SK-N-SH (cell line): ENCODE results near the gene SNAPC3. TPM values are rescaled to one million over a fixed set of nuclear protein-coding genes. Genes with fewer than 3 reads are reported as not detected.

ENCODE experiments used
- CTCF ChIA-PET: fragments of 300-600, 350-600 bp; formaldehyde crosslinking; extraction: SDS; loops from one replicate; lab custom pipeline; 2021; lab: Yijun Ruan, JAX
- POLR2A ChIA-PET: fragments of 350-600 bp; sonication (Branson Sonifier 250); formaldehyde crosslinking; extraction: SDS; loops from one replicate; lab custom pipeline; 2020; ENCODE audit warnings: antibody characterized with exemption, inconsistent platforms; lab: Yijun Ruan, JAX
- DNase-seq: peaks from one replicate; pipeline ENCODE4 v3.0.0; 2012
- H2AFZ ChIP-seq: fragments of 200-600 bp; sonication (generic); 2 replicates; pipeline ENCODE4 v1.8.1; 2016; ENCODE audit warnings: antibody characterized with exemption, mild to moderate bottlenecking, low read depth
- H3F3A ChIP-seq: fragments of 200-600 bp; sonication (generic); replicated peaks from 2 replicates; pipeline ENCODE3; 2016; ENCODE audit warnings: antibody characterized with exemption, mild to moderate bottlenecking; ENCODE audit not compliant: insufficient read depth
- H3K27ac ChIP-seq, 2 experiments: fragments of 200-500 bp in 1 of 2; fragments of 200-600 bp in 1 of 2; sonication (Bioruptor generic) in 1 of 2; sonication (generic), shearing (Covaris generic) in 1 of 2; 2 replicates each; pipeline versions ENCODE4 v1.5.1 to v1.6.1; 2014 to 2016; ENCODE audit warnings: low read depth in 2 of 2, inconsistent platforms in 1 of 2, low read length in 1 of 2, mild to moderate bottlenecking in 1 of 2, mixed read lengths in 1 of 2
- H3K27me3 ChIP-seq: fragments of 200-600 bp; sonication (generic), shearing (Covaris generic); 2 replicates; pipeline ENCODE4 v1.6.1; 2016; ENCODE audit warnings: mixed run types; ENCODE audit not compliant: insufficient read depth
- H3K36me3 ChIP-seq, 2 experiments: fragments of 200-500 bp in 1 of 2; fragments of 200-600 bp in 1 of 2; sonication (Bioruptor generic) in 1 of 2; sonication (generic) in 1 of 2; replicated peaks in 1 of 2; 2 replicates each; pipeline versions ENCODE3 to v1.5.1; 2014 to 2016; ENCODE audit warnings: low read length in 1 of 2, mild to moderate bottlenecking in 1 of 2; ENCODE audit not compliant: insufficient read depth in 2 of 2, control insufficient read depth in 1 of 2
- H3K4me1 ChIP-seq, 2 experiments: fragments of 200-500 bp in 1 of 2; fragments of 200-600 bp in 1 of 2; sonication (Bioruptor generic) in 1 of 2; sonication (generic), shearing (Covaris generic) in 1 of 2; 2 replicates each; pipeline versions ENCODE4 v1.5.1 to v1.6.1; 2014 to 2016; ENCODE audit warnings: low read depth in 1 of 2, low read length in 1 of 2, mixed run types in 1 of 2; ENCODE audit not compliant: insufficient read depth in 2 of 2, control insufficient read depth in 1 of 2
- H3K4me2 ChIP-seq: fragments of 200-600 bp; sonication (generic), shearing (Covaris generic); 2 replicates; pipeline ENCODE4 v1.6.1; 2017; ENCODE audit warnings: mixed run types
- H3K4me3 ChIP-seq, 2 experiments: fragments of 200-500 bp in 1 of 2; fragments of 200-600 bp in 1 of 2; sonication (Bioruptor generic) in 1 of 2; sonication (generic), shearing (Covaris generic) in 1 of 2; 2 replicates each; pipeline versions ENCODE4 v1.5.1 to v1.8.1; 2014 to 2016; ENCODE audit warnings: low read depth in 2 of 2, inconsistent platforms in 1 of 2, low read length in 1 of 2, mild to moderate bottlenecking in 1 of 2, mixed read lengths in 1 of 2, moderate library complexity in 1 of 2
- H3K79me2 ChIP-seq: fragments of 200-600 bp; sonication (generic); 2 replicates; pipeline ENCODE4 v1.8.1; 2017; ENCODE audit warnings: mild to moderate bottlenecking; ENCODE audit not compliant: insufficient read depth
- H3K9ac ChIP-seq: fragments of 200-600 bp; sonication (generic); 2 replicates; pipeline ENCODE4 v1.6.1; 2017; ENCODE audit warnings: mixed run types
- H3K9me2 ChIP-seq: fragments of 200-600 bp; sonication (generic); 2 replicates; pipeline ENCODE4 v1.6.1; 2017; ENCODE audit warnings: mixed run types
- H3K9me3 ChIP-seq: fragments of 200-600 bp; sonication (generic); 2 replicates; pipeline ENCODE4 v1.6.1; 2017; ENCODE audit warnings: mixed run types, mild to moderate bottlenecking, moderate library complexity
- H4K20me1 ChIP-seq: fragments of 200-600 bp; sonication (generic); 2 replicates; pipeline ENCODE4 v1.6.1; 2017; ENCODE audit warnings: mild to moderate bottlenecking, mixed run types; ENCODE audit not compliant: insufficient read depth
- CHD2 ChIP-seq: fragments of 150-350 bp; IDR thresholded peaks from 2 replicates; pipeline ENCODE4 v1.6.1; 2018; ENCODE audit warnings: low read length; ENCODE audit not compliant: partially characterized antibody
- ELF1 ChIP-seq: IDR thresholded peaks from 2 replicates; pipeline ENCODE4 v1.4.0; 2012
- FOSL2 ChIP-seq: IDR thresholded peaks from 2 replicates; pipeline ENCODE4 v1.4.0; 2012; ENCODE audit warnings: low read depth, mild to moderate bottlenecking, moderate library complexity, borderline replicate concordance
- FOXJ3 ChIP-seq: sonication (generic); formaldehyde crosslinking; IDR thresholded peaks from 2 replicates; pipeline ENCODE4 v1.5.1; 2020; ENCODE audit warnings: mild to moderate bottlenecking, missing genetic modification reagents
- JUND ChIP-seq: IDR thresholded peaks from 2 replicates; pipeline ENCODE4 v1.4.0; 2012
- MXI1 ChIP-seq: IDR thresholded peaks from 2 replicates; pipeline ENCODE4 v1.6.1; 2012; ENCODE audit warnings: mild to moderate bottlenecking, low read depth, low read length, improper control_type of control experiment
- POLR2AphosphoS5 ChIP-seq: IDR thresholded peaks from 2 replicates; pipeline ENCODE4 v1.6.1; 2012; ENCODE audit warnings: low read depth, low read length
- RAD21 ChIP-seq: IDR thresholded peaks from 2 replicates; pipeline ENCODE4 v1.6.1; 2012; ENCODE audit warnings: mild to moderate bottlenecking, low read length
- RCOR1 ChIP-seq: fragments of 150-350 bp; IDR thresholded peaks from 2 replicates; pipeline ENCODE4 v1.6.1; 2017; ENCODE audit warnings: antibody characterized with exemption, low read length
- RFX5 ChIP-seq: IDR thresholded peaks from 2 replicates; pipeline ENCODE4 v1.6.1; 2012; ENCODE audit warnings: mild to moderate bottlenecking, improper control_type of control experiment, low read length
- SIN3A ChIP-seq: IDR thresholded peaks from 2 replicates; pipeline ENCODE4 v1.6.1; 2012; ENCODE audit warnings: low read depth, mild to moderate bottlenecking, low read length, moderate library complexity, borderline replicate concordance
- SMC3 ChIP-seq: IDR thresholded peaks from 2 replicates; pipeline ENCODE4 v1.6.1; 2012; ENCODE audit warnings: low read depth, low read length, improper control_type of control experiment
- TEAD4 ChIP-seq: IDR thresholded peaks from 2 replicates; pipeline ENCODE4 v1.4.0; 2012; ENCODE audit warnings: mild to moderate bottlenecking, borderline replicate concordance; ENCODE audit not compliant: insufficient read depth
- WGBS: methylation state at CpG from one replicate; pipeline ENCODE4 v1.1.6; 2017; ENCODE audit warnings: low lambda C conversion rate; 5-methylcytosine and 5-hydroxymethylcytosine counted together
- polyA plus RNA-seq, 3 experiments: library from polyadenylated mRNA; depleted of rRNA; stranded (reverse); fragments of >200 nt; gene quantifications; 2 replicates each; pipeline ENCODE4 v1.2.3, GENCODE V29; 2012
- TF ChIP-seq, protein P1 (sequence below): IDR thresholded peaks from 2 replicates; pipeline ENCODE4 v1.6.1; 2012; ENCODE audit warnings: mild to moderate bottlenecking, low read depth, low read length, moderate library complexity
- TF ChIP-seq, protein P2 (sequence below): fragments of 150-350 bp; IDR thresholded peaks from 2 replicates; pipeline ENCODE4 v1.6.1; 2017; ENCODE audit warnings: antibody characterized with exemption, low read length, low read depth, borderline replicate concordance
- TF ChIP-seq, protein P3 (sequence below): IDR thresholded peaks from 2 replicates; pipeline ENCODE4 v1.4.0; 2012; ENCODE audit warnings: low read depth, borderline replicate concordance

The SNAPC3 gene
- polyA plus RNA-seq, 1 of the 3 experiments (the other 2 are of a cell fraction): 20.6 TPM

DNA sequence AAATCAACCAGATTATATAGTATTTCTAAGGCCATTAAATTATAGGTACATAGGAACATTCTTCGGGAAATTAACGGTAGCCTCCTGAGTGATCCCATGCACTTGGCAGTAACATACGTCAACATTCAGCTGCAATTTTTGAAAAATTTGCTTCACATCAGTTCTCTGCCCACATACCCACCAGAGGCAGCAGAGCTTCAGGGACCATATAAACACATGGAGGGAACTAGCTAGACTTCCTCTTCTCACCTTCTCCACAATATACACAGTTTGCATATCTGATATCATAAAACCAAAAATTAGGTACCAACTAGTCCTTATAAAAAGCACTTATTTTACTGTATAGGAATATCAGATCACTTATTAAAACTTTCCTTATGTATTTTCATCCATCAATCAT, 83.2 kb downstream of the SNAPC3 start:
- Histone ChIP-seq H3K9me3 (no peaks in the 10 kb centered on the region), H3K27me3 (no peaks in the 10 kb centered on the region), H3K36me3 (peaks cover 44 to 50% of the 10 kb centered on the region in 2 experiments), H3K4me2 (no peak overlapping the region), H3K4me3 (no peak overlapping the region), H4K20me1 (peaks cover 11% of the 10 kb centered on the region; the same call in 1 of the 2 replicates), H3K4me1 (peaks cover 8 to 11% of the 10 kb centered on the region in 2 experiments; a peak in 1 of 4 replicates), H3K9ac (no peak overlapping the region), H3K27ac (no peak overlapping the region), H2AFZ (no peak overlapping the region), H3F3A (no peaks in the 10 kb centered on the region), H3K79me2 (peaks cover 88% of the 10 kb centered on the region), H3K9me2 (no peaks in the 10 kb centered on the region)
- WGBS: 92% methylated on average over 3 of the region's 3 CpGs
- ChIA-PET POLR2A (no interaction called here), CTCF (interaction anchor here (1.3 to 2.1 kb wide), 2 partner anchors 101 kb away, joined by 4 to 6 read pairs; no protein-coding TSS in a partner anchor)
- DNase-seq: no peak
- no peak for TF ChIP-seq RFX5
- TF ChIP-seq ELF1: no peak
- no peak for TF ChIP-seq CHD2
- TF ChIP-seq, protein P1, sequence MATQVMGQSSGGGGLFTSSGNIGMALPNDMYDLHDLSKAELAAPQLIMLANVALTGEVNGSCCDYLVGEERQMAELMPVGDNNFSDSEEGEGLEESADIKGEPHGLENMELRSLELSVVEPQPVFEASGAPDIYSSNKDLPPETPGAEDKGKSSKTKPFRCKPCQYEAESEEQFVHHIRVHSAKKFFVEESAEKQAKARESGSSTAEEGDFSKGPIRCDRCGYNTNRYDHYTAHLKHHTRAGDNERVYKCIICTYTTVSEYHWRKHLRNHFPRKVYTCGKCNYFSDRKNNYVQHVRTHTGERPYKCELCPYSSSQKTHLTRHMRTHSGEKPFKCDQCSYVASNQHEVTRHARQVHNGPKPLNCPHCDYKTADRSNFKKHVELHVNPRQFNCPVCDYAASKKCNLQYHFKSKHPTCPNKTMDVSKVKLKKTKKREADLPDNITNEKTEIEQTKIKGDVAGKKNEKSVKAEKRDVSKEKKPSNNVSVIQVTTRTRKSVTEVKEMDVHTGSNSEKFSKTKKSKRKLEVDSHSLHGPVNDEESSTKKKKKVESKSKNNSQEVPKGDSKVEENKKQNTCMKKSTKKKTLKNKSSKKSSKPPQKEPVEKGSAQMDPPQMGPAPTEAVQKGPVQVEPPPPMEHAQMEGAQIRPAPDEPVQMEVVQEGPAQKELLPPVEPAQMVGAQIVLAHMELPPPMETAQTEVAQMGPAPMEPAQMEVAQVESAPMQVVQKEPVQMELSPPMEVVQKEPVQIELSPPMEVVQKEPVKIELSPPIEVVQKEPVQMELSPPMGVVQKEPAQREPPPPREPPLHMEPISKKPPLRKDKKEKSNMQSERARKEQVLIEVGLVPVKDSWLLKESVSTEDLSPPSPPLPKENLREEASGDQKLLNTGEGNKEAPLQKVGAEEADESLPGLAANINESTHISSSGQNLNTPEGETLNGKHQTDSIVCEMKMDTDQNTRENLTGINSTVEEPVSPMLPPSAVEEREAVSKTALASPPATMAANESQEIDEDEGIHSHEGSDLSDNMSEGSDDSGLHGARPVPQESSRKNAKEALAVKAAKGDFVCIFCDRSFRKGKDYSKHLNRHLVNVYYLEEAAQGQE: no peak
- TF ChIP-seq JUND: no peak
- no peak for TF ChIP-seq POLR2AphosphoS5
- TF ChIP-seq SMC3: no peak
- TF ChIP-seq MXI1: no peak
- TF ChIP-seq, protein P2, sequence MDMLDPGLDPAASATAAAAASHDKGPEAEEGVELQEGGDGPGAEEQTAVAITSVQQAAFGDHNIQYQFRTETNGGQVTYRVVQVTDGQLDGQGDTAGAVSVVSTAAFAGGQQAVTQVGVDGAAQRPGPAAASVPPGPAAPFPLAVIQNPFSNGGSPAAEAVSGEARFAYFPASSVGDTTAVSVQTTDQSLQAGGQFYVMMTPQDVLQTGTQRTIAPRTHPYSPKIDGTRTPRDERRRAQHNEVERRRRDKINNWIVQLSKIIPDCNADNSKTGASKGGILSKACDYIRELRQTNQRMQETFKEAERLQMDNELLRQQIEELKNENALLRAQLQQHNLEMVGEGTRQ: no peak
- TF ChIP-seq, protein P3, sequence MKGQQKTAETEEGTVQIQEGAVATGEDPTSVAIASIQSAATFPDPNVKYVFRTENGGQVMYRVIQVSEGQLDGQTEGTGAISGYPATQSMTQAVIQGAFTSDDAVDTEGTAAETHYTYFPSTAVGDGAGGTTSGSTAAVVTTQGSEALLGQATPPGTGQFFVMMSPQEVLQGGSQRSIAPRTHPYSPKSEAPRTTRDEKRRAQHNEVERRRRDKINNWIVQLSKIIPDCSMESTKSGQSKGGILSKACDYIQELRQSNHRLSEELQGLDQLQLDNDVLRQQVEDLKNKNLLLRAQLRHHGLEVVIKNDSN: no peak
- TF ChIP-seq TEAD4: no peak
- TF ChIP-seq FOSL2: no peak
- no peak for TF ChIP-seq FOXJ3 (CRISPR knock-in tag)
- TF ChIP-seq SIN3A: no peak
- no peak for TF ChIP-seq RAD21
- TF ChIP-seq RCOR1: no peak
